NCI-H1417 treated with DMSO at 0.1 percent for 48 hours (cell line): ENCODE measurements around the gene LRRTM2.
"Not testable (repeated sequence)": the region's sequence is repeated elsewhere in the genome, so short reads cannot be mapped to it uniquely, and the experiment has no call there.

Source experiments
- DNase-seq: peaks from one replicate; lab custom pipeline; 2025; lab: John Stamatoyannopoulos, UW

LRRTM2 gene

DNA sequence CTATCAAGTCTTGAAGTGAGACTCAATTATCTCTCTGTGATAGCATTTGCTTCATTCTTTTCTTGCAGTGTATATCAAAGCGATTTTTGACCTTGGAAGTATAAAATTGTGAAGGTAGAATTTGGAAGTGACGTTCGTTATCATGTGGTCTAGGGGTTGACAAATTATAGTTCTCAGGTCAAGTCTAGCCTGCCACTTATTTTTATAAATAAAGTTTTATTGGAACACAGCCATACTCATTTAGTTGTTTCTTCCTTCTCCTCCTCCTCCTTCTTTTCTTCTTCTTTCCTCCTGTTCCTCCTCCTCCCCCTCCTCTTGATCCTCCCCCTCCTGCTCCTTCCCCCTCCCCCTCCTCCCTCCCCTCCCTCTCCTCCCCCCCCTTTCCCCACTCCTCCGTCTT, 38.0 kb downstream of the LRRTM2 start:
- no peak for DNase-seq

GRCh38 chr5:138834853-138835252, 40.3 kb downstream of the LRRTM2 start:
- not testable (repeated sequence) for DNase-seq

DNA sequence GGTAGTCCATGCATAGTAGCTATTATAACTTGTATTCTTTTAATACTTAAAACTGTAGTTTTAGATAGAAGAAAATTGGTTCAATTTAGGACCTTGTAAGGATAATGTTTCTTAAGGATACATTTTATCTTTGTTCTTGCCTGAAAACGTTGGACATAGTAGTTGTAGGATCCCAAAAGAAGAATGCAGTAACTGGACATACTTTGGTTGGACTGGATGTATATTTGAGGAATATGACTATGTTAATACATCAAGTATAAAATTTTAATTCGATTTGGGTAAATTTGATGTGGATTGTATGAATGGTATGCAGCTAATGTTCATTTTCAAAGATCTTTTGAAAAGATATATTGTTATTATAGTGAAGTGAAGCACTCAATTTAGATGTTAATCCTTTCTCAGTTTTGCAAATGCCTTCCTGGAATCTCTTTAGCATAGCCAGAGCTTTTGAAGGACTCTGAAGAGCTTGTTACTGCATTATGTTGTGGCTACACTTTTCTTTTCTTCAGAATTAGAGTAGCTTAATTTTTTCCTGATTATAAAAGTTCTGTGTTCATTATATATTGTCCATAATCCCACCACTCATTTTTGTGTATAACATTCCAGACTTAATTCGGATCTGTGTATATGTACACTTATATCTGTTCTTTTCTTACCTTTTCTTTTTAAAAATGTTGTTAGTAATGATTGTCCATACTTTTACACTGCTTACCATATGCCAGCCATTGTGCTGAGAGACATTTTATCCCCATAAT, 41.2 kb downstream of the LRRTM2 start:
- no peak for DNase-seq

DNA sequence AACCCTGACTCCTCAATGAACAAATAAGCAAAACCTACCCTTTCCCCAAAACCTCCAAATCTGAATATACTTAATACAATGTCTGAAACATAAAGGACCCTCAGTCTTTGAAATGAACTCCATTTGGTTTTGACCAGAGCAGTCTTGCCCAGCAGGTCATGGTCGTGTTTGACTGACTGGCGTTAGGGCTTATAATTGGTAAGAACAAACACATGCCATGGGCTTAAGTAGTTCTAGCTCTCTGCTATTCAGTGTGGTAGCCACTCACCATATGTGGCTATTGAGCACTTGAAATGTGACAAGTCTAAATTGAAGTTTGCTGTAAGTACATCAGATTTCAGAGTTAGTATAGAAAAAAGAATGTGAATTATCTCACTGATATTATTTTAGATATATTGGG, 42.1 kb downstream of the LRRTM2 start:
- DNase-seq = no peak

DNA sequence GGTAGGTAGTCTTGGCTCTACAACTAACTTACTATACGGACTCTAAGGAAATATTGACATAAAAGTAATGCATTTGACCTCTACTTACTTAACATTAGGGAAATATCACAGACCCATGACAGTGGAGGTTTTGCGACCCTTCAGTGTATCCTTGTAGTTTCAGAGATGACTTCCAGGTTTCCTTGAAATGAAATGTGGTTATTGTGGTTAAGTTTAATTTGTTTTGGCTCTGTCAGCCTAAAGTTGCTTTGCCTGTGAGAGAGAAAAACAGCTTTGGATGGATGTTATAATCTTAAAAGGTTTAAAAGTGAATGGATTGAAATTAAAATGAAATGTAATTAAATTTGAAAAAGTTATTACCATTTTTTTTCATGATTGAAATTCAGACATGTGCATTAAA, 42.9 kb downstream of the LRRTM2 start:
- DNase-seq = no peak

DNA sequence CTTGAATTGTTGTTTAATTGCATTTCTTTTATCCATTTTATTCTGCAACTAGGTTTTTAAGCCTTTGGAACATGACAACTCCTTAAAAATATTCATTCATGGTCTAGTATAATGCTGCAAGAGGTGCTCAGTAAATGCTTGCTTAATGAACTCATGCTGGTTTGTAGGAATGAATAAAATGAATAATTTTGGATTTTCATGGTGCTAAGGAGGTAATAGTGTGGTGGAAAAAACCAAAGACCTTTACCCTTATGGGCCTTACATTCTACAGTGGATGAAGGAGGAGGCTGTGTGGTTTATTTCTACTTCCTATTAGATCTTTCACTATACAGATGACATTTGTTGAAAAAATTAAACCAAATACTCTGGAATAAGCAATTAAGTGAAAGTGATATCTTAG, 43.4 kb downstream of the LRRTM2 start:
- no peak for DNase-seq

- DNase-seq = no peak
Measured at GRCh38 chr5:138829341-138829740, 45.8 kb downstream of the LRRTM2 start.

DNA sequence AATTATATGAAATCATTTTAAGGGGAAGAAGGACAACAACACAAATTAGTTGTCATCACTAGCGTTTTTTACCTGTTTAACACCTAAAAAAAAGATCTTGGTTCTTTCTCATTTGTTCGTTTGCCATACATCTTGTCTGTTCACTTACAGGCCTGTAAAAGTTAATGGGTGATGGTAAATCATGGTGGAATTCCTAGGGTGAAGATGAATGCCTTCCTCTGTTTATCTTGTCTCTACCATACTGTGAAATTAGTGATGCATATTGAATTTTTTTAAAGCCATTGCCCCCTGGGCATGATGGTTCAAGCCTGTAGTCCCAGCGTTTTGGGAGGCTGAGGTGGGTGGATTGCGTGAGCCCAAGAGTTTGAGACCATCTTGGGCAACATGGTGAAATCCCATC, 46.6 kb downstream of the LRRTM2 start:
- no peak for DNase-seq

DNA sequence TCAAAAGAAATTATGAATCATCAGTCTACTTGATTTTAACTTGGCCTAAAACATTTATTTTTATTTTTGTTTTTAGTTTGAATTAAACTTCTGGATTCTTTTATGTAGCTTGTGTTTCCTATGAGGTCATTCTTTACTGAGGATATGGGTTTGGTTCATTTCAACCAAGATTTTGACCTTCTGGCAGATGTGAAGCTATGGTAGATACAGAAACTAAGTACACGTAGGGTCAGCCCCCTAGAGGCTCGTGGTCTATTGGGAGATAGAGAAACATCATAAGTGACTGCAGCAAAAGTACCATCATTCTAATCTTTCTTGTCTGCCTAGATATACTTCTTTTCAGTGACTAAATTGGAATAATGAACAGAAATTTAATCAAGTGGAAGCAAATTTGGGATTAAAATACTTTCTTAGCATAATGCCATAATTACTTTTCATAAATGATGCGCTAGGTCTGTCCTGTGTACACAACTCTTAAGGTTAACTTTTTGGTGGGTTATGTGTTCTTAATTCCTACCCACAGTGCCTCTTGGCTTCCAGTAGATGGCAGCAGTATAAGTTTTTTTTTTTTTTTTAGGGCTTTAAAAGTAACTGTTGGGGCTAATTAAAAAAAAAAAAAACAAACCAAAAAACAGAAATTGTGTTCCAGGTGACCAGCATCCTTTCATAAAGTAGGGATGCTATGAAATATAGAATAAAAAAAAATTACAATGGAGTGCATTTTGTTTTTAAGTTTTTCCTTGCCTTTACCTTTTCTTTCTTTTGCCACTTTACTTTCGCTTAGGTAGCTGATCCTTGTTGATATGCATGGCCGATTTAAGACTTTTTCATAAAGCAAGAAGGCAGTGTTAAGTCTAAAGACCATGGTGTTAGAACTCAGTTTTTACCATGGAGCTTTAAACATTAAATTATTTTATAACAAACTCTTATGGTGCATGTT, 49.9 kb downstream of the LRRTM2 start:
- DNase-seq = no peak

DNA sequence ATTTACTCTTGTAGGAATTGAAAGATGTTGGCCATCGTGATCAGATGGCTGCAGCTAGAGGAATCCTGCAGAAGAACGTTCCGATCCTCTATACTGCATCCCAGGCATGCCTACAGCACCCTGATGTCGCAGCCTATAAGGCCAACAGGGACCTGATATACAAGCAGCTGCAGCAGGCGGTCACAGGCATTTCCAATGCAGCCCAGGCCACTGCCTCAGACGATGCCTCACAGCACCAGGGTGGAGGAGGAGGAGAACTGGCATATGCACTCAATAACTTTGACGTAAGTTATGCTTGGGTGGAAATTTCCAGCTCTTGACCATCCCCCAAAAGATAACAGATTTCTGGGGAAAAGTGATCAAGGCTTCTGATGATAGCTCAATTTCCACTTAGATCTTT, 50.6 kb downstream of the LRRTM2 start:
- DNase-seq = no peak

- DNase-seq = no peak
Measured at GRCh38 chr5:138820695-138821094, 54.4 kb downstream of the LRRTM2 start.

GRCh38 chr5:138819081-138819480, 56.1 kb downstream of the LRRTM2 start:
- no peak for DNase-seq
